Cardiac muscle cell (in vitro differentiated cells and primary cell): ENCODE measurements around the gene HINT3. TPM values are rescaled to one million over a fixed set of nuclear protein-coding genes. Genes with fewer than 3 reads are reported as not detected.
"Not testable (repeated sequence)": the region's sequence is repeated elsewhere in the genome, so short reads cannot be mapped to it uniquely, and the experiment has no call there.

Experiments
- DNase-seq, 2 donors: peaks; one replicate each; pipeline versions ENCODE4 v3.0.0 to v3.0.0-alpha.2; 2010 to 2017; ENCODE audit warnings: low read depth in 1 of 2, low spot score in 1 of 2
- H3K27ac ChIP-seq: fragments of 200-600 bp; sonication (generic); 2 replicates; pipeline ENCODE4 v1.5.1; 2016
- H3K27me3 ChIP-seq: fragments of 200-600 bp; sonication (generic); 2 replicates; pipeline ENCODE4 v1.6.0; 2016; ENCODE audit warnings: control low read depth
- H3K36me3 ChIP-seq: fragments of 200-600 bp; sonication (generic); 2 replicates; pipeline ENCODE4 v1.5.1; 2016; ENCODE audit warnings: control low read depth
- H3K4me1 ChIP-seq: fragments of 200-600 bp; sonication (generic); 2 replicates; pipeline ENCODE4 v1.8.1; 2017; ENCODE audit warnings: low read depth, mild to moderate bottlenecking, mixed run types
- H3K4me3 ChIP-seq: fragments of 200-600 bp; sonication (generic); 2 replicates; pipeline ENCODE4 v1.5.1; 2016; ENCODE audit warnings: mild to moderate bottlenecking
- H3K9me3 ChIP-seq: fragments of 200-600 bp; sonication (generic); 2 replicates; pipeline ENCODE4 v1.5.1; 2017; ENCODE audit warnings: low read depth, mild to moderate bottlenecking, control low read depth
- polyA plus RNA-seq: library from polyadenylated mRNA; unstranded; fragments of >200 nt; fragmentation: Nextera tagmentation; extraction: Ambion mirVana; gene quantifications from 2 replicates; pipeline ENCODE4 v1.2.1, GENCODE V29; 2016
- total RNA-seq: library from RNA; depleted of rRNA; stranded (reverse); fragments of >200 nt; gene quantifications from 2 replicates; pipeline ENCODE4 v1.2.3, GENCODE V29; 2016
- TF ChIP-seq, protein P1 (sequence below): IDR thresholded peaks from 2 replicates; pipeline ENCODE4 v1.5.1; 2012; ENCODE audit warnings: low read depth, mild to moderate bottlenecking, low read length

HINT3 gene
- total and polyA plus RNA-seq, 2 experiments from 2014 or later = 30.8 to 43.3 TPM

DNA sequence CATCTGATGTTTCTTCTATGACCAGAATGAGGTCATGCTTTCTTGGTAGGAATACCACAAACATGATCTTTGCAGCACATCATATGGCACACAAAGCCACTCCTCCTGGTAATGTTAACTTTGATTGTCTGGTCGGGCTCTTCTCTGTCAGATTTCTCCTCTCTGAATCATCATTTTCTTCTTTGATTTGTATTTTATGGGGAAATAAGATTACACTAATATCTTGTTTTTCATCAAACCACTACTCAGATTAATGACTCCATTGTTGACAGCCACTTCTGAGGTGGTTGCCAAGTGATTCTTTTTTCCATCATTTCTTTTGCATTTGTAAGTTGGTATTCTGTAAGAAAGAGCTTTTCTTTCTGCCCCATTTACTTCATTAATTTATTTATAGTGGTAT is 59.3 kb downstream of the HINT3 start:
- Histone ChIP-seq H3K36me3 (peaks cover 43% of the 10 kb centered on the region), H3K9me3 (no peaks in the 10 kb centered on the region), H3K27ac (no peak overlapping the region), H3K4me3 (no peak overlapping the region), H3K27me3 (no peaks in the 10 kb centered on the region), H3K4me1 (peaks cover 27% of the 10 kb centered on the region)
- no peak for DNase-seq
- TF ChIP-seq, protein P1, sequence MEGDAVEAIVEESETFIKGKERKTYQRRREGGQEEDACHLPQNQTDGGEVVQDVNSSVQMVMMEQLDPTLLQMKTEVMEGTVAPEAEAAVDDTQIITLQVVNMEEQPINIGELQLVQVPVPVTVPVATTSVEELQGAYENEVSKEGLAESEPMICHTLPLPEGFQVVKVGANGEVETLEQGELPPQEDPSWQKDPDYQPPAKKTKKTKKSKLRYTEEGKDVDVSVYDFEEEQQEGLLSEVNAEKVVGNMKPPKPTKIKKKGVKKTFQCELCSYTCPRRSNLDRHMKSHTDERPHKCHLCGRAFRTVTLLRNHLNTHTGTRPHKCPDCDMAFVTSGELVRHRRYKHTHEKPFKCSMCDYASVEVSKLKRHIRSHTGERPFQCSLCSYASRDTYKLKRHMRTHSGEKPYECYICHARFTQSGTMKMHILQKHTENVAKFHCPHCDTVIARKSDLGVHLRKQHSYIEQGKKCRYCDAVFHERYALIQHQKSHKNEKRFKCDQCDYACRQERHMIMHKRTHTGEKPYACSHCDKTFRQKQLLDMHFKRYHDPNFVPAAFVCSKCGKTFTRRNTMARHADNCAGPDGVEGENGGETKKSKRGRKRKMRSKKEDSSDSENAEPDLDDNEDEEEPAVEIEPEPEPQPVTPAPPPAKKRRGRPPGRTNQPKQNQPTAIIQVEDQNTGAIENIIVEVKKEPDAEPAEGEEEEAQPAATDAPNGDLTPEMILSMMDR = no peak

DNA sequence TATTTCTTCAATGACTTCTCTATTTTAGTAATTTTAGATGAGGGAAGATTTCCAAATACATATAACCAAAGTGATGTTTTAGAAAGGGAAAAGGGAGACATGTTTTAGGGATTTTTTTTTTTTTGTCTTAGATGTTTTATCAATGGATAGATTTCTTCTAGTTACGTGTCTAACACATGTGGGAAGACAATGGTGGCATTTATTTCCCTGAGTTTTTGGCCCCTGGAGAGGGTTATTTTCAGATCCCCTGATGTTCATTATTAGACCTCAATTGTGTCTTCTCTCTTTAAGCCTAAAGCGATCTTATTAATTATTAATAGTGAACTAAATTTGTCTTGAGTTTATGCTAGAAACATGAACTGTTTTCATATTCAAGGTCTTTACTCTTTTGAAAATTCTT is 60.0 kb downstream of the HINT3 start:
- Histone ChIP-seq H3K9me3 (no peaks in the 10 kb centered on the region), H3K27me3 (no peaks in the 10 kb centered on the region), H3K36me3 (peaks cover 43% of the 10 kb centered on the region), H3K4me3 (no peak overlapping the region), H3K4me1 (peaks cover 27% of the 10 kb centered on the region), H3K27ac (no peak overlapping the region)
- TF ChIP-seq, protein P1 = no peak
- DNase-seq = no peak

DNA sequence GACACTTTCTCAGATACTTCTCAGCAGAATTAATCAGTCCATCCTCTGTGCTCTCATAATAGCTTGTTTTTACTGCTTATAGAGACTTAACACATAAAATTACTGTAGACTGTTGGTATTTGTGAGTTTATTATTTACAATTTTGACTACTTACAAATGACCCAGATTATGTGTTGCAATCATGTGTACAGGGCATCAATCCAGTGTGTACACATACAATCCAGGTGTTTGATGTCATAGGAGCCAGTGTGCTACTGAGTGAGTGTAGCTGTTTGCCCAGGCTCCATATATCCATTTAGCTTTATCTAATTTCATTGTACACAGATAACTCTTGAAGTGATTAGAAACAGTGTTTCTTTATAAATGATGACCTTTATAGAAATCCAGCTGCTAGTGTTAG is 61.1 kb downstream of the HINT3 start:
- H3K9me3 ChIP-seq = no peaks in the 10 kb centered on the region
- H3K27ac ChIP-seq = no peak overlapping the region
- H3K4me1 ChIP-seq = peaks cover 27% of the 10 kb centered on the region
- no peak overlapping the region for H3K4me3 ChIP-seq
- DNase-seq = no peak
- H3K36me3 ChIP-seq = peaks cover 40% of the 10 kb centered on the region
- TF ChIP-seq, protein P1 = no peak
- H3K27me3 ChIP-seq = no peaks in the 10 kb centered on the region

DNA sequence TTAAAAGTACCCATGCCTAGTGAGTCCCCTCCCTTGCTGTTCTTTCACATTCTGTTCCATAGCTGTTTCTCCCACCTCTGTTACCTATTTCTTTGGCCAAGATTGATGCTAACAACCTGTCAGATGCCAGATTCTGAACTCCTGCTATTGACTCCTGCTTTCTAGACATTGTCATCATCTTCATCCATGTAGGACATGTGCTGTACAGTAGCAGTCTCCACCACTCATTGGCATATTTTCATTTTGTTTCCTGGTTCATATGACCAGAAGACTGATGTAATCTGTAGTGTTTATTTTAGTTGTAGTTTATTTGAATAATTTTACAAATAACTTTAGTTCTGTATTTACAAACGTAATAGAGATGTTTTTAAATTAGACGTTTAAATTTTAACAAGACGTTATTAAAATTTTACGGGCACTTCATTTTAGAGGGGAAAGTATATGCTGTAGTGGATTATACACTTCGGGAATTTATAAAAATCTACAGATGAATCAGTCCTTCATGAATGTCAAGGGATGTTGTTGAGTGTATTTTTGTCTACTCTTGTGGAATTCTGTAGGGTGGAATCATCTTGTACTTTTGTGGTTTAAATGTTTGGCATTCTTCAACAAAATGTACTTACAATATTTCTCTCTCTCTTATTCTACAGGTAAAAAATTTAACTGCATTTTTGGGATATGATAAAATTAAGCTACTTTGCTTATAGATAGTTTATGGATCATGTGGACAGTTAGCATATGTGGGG is 63.9 kb downstream of the HINT3 start:
- Histone ChIP-seq H3K36me3 (peaks cover 31% of the 10 kb centered on the region), H3K27ac (peak overlapping the region; percentile 31), H3K4me3 (no peak overlapping the region), H3K9me3 (no peaks in the 10 kb centered on the region), H3K27me3 (no peaks in the 10 kb centered on the region), H3K4me1 (peaks cover 27% of the 10 kb centered on the region)
- TF ChIP-seq, protein P1 = no peak
- no peak for DNase-seq

DNA sequence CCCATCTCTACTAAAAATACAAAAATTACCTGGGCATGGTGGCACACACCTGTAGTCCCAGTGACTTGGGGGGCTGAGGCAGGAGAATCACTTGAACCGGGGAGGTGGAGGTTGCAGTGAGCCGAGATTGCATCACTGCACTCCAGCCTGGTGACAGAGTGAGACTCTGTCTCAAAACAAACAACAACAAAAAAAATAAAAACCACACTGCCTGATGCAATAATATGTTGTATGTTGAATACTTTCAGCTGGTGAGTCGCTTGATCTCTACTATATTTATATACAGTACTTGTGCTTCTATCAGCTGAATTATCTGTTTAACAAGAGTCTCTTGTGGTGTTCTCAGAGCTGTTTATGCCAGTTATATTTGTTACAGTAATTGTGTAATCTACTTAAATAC is 66.9 kb downstream of the HINT3 start:
- H3K4me3 ChIP-seq, H3K9me3 ChIP-seq, H3K27me3 ChIP-seq, DNase-seq, H3K27ac ChIP-seq: not testable (repeated sequence)
- Histone ChIP-seq H3K36me3 (peaks cover 32% of the 10 kb centered on the region), H3K4me1 (peaks cover 18% of the 10 kb centered on the region)

DNA sequence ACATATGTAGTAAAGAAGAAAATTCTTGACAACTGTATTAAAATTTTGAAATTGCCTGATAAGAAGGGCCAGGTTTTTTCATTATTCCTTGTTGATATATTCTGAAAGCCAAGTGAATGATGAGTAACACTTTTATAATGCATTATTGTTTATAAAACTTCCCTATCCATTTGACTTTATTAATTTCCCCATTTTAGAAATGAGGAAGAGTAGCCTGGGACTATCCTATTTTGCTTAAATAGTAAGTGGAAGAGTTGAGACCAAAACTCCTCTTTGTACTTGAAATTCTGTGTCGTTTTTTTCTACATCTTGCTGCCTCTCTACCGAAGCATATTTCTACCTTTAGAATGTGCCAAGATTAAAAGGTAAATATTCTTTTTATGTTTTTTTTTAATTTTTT is 69.4 kb downstream of the HINT3 start:
- Histone ChIP-seq H3K27me3 (no peaks in the 10 kb centered on the region), H3K4me1 (peaks cover 22% of the 10 kb centered on the region), H3K27ac (no peak overlapping the region), H3K36me3 (peaks cover 22% of the 10 kb centered on the region), H3K9me3 (no peaks in the 10 kb centered on the region), H3K4me3 (no peak overlapping the region)
- TF ChIP-seq, protein P1 = no peak
- no peak for DNase-seq
